Panc1 (cell line): ENCODE measurements around the gene PAPSS2.

Experiments
- POLR2AphosphoS5 ChIP-seq: IDR thresholded peaks from 2 replicates; pipeline ENCODE4 v1.6.1; 2012; ENCODE audit warnings: mild to moderate bottlenecking, low read depth, low read length, moderate library complexity
- TF ChIP-seq, protein P1 (sequence below): fragments of 450-650 bp; IDR thresholded peaks from 2 replicates; pipeline ENCODE4 v1.5.1; 2017; ENCODE audit warnings: mild to moderate bottlenecking
- TF ChIP-seq, protein P2 (sequence below), 2 experiments: IDR thresholded peaks; 2 replicates each; pipeline ENCODE4 v1.6.1; 2011 to 2012; ENCODE audit warnings: low read depth in 2 of 2, control low read depth in 1 of 2, low read length in 1 of 2, mild to moderate bottlenecking in 1 of 2, moderate library complexity in 1 of 2; ENCODE audit not compliant: insufficient read depth in 1 of 2

- TF ChIP-seq, protein P1, sequence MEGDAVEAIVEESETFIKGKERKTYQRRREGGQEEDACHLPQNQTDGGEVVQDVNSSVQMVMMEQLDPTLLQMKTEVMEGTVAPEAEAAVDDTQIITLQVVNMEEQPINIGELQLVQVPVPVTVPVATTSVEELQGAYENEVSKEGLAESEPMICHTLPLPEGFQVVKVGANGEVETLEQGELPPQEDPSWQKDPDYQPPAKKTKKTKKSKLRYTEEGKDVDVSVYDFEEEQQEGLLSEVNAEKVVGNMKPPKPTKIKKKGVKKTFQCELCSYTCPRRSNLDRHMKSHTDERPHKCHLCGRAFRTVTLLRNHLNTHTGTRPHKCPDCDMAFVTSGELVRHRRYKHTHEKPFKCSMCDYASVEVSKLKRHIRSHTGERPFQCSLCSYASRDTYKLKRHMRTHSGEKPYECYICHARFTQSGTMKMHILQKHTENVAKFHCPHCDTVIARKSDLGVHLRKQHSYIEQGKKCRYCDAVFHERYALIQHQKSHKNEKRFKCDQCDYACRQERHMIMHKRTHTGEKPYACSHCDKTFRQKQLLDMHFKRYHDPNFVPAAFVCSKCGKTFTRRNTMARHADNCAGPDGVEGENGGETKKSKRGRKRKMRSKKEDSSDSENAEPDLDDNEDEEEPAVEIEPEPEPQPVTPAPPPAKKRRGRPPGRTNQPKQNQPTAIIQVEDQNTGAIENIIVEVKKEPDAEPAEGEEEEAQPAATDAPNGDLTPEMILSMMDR, result no peak
- TF ChIP-seq POLR2AphosphoS5, result no peak
- TF ChIP-seq, protein P2, sequence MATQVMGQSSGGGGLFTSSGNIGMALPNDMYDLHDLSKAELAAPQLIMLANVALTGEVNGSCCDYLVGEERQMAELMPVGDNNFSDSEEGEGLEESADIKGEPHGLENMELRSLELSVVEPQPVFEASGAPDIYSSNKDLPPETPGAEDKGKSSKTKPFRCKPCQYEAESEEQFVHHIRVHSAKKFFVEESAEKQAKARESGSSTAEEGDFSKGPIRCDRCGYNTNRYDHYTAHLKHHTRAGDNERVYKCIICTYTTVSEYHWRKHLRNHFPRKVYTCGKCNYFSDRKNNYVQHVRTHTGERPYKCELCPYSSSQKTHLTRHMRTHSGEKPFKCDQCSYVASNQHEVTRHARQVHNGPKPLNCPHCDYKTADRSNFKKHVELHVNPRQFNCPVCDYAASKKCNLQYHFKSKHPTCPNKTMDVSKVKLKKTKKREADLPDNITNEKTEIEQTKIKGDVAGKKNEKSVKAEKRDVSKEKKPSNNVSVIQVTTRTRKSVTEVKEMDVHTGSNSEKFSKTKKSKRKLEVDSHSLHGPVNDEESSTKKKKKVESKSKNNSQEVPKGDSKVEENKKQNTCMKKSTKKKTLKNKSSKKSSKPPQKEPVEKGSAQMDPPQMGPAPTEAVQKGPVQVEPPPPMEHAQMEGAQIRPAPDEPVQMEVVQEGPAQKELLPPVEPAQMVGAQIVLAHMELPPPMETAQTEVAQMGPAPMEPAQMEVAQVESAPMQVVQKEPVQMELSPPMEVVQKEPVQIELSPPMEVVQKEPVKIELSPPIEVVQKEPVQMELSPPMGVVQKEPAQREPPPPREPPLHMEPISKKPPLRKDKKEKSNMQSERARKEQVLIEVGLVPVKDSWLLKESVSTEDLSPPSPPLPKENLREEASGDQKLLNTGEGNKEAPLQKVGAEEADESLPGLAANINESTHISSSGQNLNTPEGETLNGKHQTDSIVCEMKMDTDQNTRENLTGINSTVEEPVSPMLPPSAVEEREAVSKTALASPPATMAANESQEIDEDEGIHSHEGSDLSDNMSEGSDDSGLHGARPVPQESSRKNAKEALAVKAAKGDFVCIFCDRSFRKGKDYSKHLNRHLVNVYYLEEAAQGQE (IDR thresholded peaks at IDR 0.05; ENCODE audit: insufficient read depth in 1 of 2, low read depth in 2 of 2, low read length in 1 of 2), result no peak
Measured at GRCh38 chr10:87612115-87612514, 47.6 kb upstream of the PAPSS2 start.
